ENCODE results near the gene WDR83.

DNA sequence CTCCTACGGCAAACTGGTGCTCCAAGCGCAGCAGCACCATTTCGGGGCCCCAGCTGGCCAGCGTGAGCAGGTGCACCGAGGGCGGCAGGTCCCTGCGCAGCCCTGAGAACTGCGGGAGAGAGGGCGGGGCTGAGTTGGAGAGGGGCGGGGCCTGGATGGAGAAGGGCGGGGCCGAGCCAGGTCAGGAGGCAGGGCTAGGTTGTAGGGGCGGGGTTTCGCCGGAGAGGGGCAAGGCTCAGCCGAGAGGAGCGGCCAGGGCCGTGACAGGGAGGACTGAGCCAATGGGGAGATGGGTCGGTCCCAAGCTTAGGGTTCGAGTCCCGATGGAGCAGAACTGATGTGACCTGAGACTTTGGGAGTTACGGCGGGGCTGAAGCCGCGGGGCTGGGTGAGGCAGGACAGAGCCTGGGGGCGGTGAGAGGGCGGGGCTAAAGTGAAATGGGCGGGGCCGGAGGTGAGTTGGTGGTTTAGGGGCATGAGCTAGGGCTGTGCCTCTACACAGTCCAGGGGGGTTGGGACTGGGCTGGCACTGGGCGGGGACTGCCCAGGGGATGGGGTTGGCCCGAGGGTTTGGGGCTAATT, 19.0 kb upstream of the WDR83 start:
- TF ChIP-seq, protein P1, sequence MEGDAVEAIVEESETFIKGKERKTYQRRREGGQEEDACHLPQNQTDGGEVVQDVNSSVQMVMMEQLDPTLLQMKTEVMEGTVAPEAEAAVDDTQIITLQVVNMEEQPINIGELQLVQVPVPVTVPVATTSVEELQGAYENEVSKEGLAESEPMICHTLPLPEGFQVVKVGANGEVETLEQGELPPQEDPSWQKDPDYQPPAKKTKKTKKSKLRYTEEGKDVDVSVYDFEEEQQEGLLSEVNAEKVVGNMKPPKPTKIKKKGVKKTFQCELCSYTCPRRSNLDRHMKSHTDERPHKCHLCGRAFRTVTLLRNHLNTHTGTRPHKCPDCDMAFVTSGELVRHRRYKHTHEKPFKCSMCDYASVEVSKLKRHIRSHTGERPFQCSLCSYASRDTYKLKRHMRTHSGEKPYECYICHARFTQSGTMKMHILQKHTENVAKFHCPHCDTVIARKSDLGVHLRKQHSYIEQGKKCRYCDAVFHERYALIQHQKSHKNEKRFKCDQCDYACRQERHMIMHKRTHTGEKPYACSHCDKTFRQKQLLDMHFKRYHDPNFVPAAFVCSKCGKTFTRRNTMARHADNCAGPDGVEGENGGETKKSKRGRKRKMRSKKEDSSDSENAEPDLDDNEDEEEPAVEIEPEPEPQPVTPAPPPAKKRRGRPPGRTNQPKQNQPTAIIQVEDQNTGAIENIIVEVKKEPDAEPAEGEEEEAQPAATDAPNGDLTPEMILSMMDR (IDR thresholded peaks at IDR 0.05), result no peak
- no peak for TF ChIP-seq POLR2A (IDR thresholded peaks at IDR 0.05)

Measured in lower leg skin (tissue), 3 donors.